H9 (cell line): ENCODE results near the gene PTPRN2. TPM values are rescaled to one million over a fixed set of nuclear protein-coding genes. Genes with fewer than 3 reads are reported as not detected.

Experiments
- DNase-seq: peaks from one replicate; pipeline ENCODE4 v3.0.0-alpha.2; 2017
- H2AFZ ChIP-seq: one replicate; pipeline ENCODE4 v1.6.1; 2013; ENCODE audit warnings: mild to moderate bottlenecking, low read length, control low read depth, moderate library complexity
- H2AK5ac ChIP-seq: 2 replicates; pipeline ENCODE4 v1.6.1; 2013; ENCODE audit warnings: low read length, control low read depth, mixed read lengths; ENCODE audit not compliant: insufficient read length
- H2BK120ac ChIP-seq: one replicate; pipeline ENCODE4 v1.6.1; 2013; ENCODE audit warnings: low read depth, mild to moderate bottlenecking, low read length, control low read depth, inconsistent platforms; ENCODE audit not compliant: poor library complexity, severe bottlenecking
- H2BK12ac ChIP-seq: 2 replicates; pipeline ENCODE4 v1.6.1; 2013; ENCODE audit warnings: low read length, control low read depth, mixed read lengths, low read depth; ENCODE audit not compliant: insufficient read length
- H2BK15ac ChIP-seq: 2 replicates; pipeline ENCODE4 v1.6.1; 2013; ENCODE audit warnings: low read depth, low read length, control low read depth
- H2BK20ac ChIP-seq: one replicate; pipeline ENCODE4 v1.6.1; 2013; ENCODE audit warnings: low read depth, mild to moderate bottlenecking, low read length, control low read depth, inconsistent platforms; ENCODE audit not compliant: poor library complexity, severe bottlenecking
- H2BK5ac ChIP-seq: 2 replicates; pipeline ENCODE4 v1.6.1; 2013; ENCODE audit warnings: low read length, control low read depth, mixed read lengths; ENCODE audit not compliant: insufficient read length
- H3K14ac ChIP-seq: 2 replicates; pipeline ENCODE4 v1.6.1; 2013; ENCODE audit warnings: low read length, control low read depth; ENCODE audit not compliant: insufficient read depth
- H3K18ac ChIP-seq: 2 replicates; pipeline ENCODE4 v1.6.1; 2013; ENCODE audit warnings: low read depth, mild to moderate bottlenecking, mixed read lengths, low read length, control low read depth; ENCODE audit not compliant: insufficient read length
- H3K23ac ChIP-seq: 2 replicates; pipeline ENCODE4 v1.6.1; 2013; ENCODE audit warnings: low read length, control low read depth, mixed read lengths, low read depth; ENCODE audit not compliant: insufficient read length
- H3K23me2 ChIP-seq: 2 replicates; pipeline ENCODE4 v1.6.1; 2013; ENCODE audit warnings: low read depth, mild to moderate bottlenecking, mixed read lengths, low read length, control low read depth; ENCODE audit not compliant: insufficient read length, poor library complexity, severe bottlenecking
- H3K27ac ChIP-seq: 2 replicates; pipeline ENCODE4 v1.5.1; 2013; ENCODE audit warnings: low read length, control low read depth, mixed read lengths, low read depth; ENCODE audit not compliant: insufficient read length
- H3K27me3 ChIP-seq: 2 replicates; pipeline ENCODE4 v1.6.1; 2013; ENCODE audit warnings: low read length, control low read depth, inconsistent platforms; ENCODE audit not compliant: insufficient read depth
- H3K4ac ChIP-seq: 2 replicates; pipeline ENCODE4 v1.6.1; 2013; ENCODE audit warnings: low read depth, mild to moderate bottlenecking, control low read depth, inconsistent platforms, low read length, moderate library complexity
- H3K4me1 ChIP-seq: 2 replicates; pipeline ENCODE4 v1.6.1; 2013; ENCODE audit warnings: low read length, control low read depth, inconsistent platforms; ENCODE audit not compliant: insufficient read depth
- H3K4me2 ChIP-seq: 2 replicates; pipeline ENCODE4 v1.6.1; 2013; ENCODE audit warnings: low read length, control low read depth, mixed read lengths; ENCODE audit not compliant: insufficient read length, insufficient read depth
- H3K56ac ChIP-seq: 2 replicates; pipeline ENCODE4 v1.6.1; 2013; ENCODE audit warnings: low read depth, mild to moderate bottlenecking, mixed read lengths, low read length, control low read depth; ENCODE audit not compliant: insufficient read length
- H3K79me1 ChIP-seq: 2 replicates; pipeline ENCODE4 v1.6.1; 2013; ENCODE audit warnings: low read depth, mild to moderate bottlenecking, moderate library complexity, low read length, control low read depth, inconsistent platforms; ENCODE audit not compliant: insufficient read depth, poor library complexity, severe bottlenecking
- H3K79me2 ChIP-seq: 2 replicates; pipeline ENCODE4 v1.6.1; 2013; ENCODE audit warnings: low read length, control low read depth, inconsistent platforms; ENCODE audit not compliant: insufficient read depth
- H3K9ac ChIP-seq: 2 replicates; pipeline ENCODE4 v1.6.1; 2013; ENCODE audit warnings: low read length, control low read depth, mixed read lengths; ENCODE audit not compliant: insufficient read length; ENCODE audit errors: extremely low read depth
- H3K9me3 ChIP-seq: one replicate; pipeline ENCODE4 v1.6.1; 2013; ENCODE audit warnings: low read depth, low read length, inconsistent platforms; ENCODE audit not compliant: control insufficient read depth
- H3T11ph ChIP-seq: one replicate; pipeline ENCODE4 v1.6.1; 2013; ENCODE audit warnings: mild to moderate bottlenecking, low read length, control low read depth, inconsistent platforms
- H4K20me1 ChIP-seq: one replicate; pipeline ENCODE4 v1.6.1; 2013; ENCODE audit not compliant: control insufficient read depth, insufficient read length, insufficient read depth
- H4K5ac ChIP-seq: 2 replicates; pipeline ENCODE4 v1.6.1; 2013; ENCODE audit warnings: low read depth, mild to moderate bottlenecking, mixed read lengths, low read length, control low read depth; ENCODE audit not compliant: insufficient read length
- H4K8ac ChIP-seq: replicated peaks from 2 replicates; pipeline ENCODE4 v1.6.1; 2013; ENCODE audit warnings: low read length, control low read depth, mixed read lengths, low read depth; ENCODE audit not compliant: insufficient read length
- H4K91ac ChIP-seq: 2 replicates; pipeline ENCODE4 v1.6.1; 2013; ENCODE audit warnings: low read depth, mild to moderate bottlenecking, moderate library complexity, mixed read lengths, low read length, control low read depth; ENCODE audit not compliant: insufficient read length
- H3K27ac Mint-ChIP-seq, 3 experiments: 2 replicates in 2 of 3; 3 replicates in 1 of 3; pipeline ENCODE4 v1.8.0; 2020 to 2021; ENCODE audit warnings: mixed read lengths in 3 of 3, mild to moderate bottlenecking in 1 of 3, moderate library complexity in 1 of 3
- H3K27me3 Mint-ChIP-seq: 2 replicates; pipeline ENCODE4 v1.8.0; 2021; ENCODE audit warnings: low read depth, mild to moderate bottlenecking, moderate library complexity, mixed read lengths
- H3K36me3 Mint-ChIP-seq, 3 experiments: 2 replicates in 2 of 3; 3 replicates in 1 of 3; pipeline ENCODE4 v1.8.0; 2020 to 2021; ENCODE audit warnings: low read depth in 3 of 3, mixed read lengths in 3 of 3; ENCODE audit not compliant: insufficient read depth in 1 of 3
- H3K4me1 Mint-ChIP-seq, 2 experiments: 2 replicates each; pipeline ENCODE4 v1.8.0; 2020; ENCODE audit warnings: mixed read lengths in 2 of 2
- H3K4me3 Mint-ChIP-seq, 2 experiments: 2 replicates in 1 of 2; 3 replicates in 1 of 2; pipeline ENCODE4 v1.8.0; 2020 to 2021; ENCODE audit warnings: mild to moderate bottlenecking in 2 of 2, mixed read lengths in 2 of 2, moderate library complexity in 1 of 2
- H3K9me3 Mint-ChIP-seq, 2 experiments: 2 replicates in 1 of 2; 3 replicates in 1 of 2; pipeline ENCODE4 v1.8.0; 2020; ENCODE audit warnings: mild to moderate bottlenecking in 2 of 2, mixed read lengths in 2 of 2, moderate library complexity in 1 of 2
- WGBS: extraction: QIAGEN DNeasy Blood & Tissue Kit; methylation state at CpG from one replicate; pipeline ENCODE4 v1.1.7; 2013; ENCODE audit warnings: missing lambda C conversion rate, low lambda C conversion rate, mixed read lengths; ENCODE audit not compliant: insufficient read length; ENCODE audit errors: extremely low coverage; 5-methylcytosine and 5-hydroxymethylcytosine counted together
- total RNA-seq: library from RNA; stranded (reverse); gene quantifications from 2 replicates; pipeline ENCODE4 v1.2.1, GENCODE V29; 2021
- TF ChIP-seq, protein P1 (sequence below): fragments of 200-600 bp; sonication (generic); conservative IDR thresholded peaks from 3 replicates; pipeline ENCODE4 v1.8.0; 2021; ENCODE audit warnings: antibody characterized with exemption, mild to moderate bottlenecking

The PTPRN2 gene
- total RNA-seq, 1 experiment from 2014 or later = 5.2 TPM

DNA sequence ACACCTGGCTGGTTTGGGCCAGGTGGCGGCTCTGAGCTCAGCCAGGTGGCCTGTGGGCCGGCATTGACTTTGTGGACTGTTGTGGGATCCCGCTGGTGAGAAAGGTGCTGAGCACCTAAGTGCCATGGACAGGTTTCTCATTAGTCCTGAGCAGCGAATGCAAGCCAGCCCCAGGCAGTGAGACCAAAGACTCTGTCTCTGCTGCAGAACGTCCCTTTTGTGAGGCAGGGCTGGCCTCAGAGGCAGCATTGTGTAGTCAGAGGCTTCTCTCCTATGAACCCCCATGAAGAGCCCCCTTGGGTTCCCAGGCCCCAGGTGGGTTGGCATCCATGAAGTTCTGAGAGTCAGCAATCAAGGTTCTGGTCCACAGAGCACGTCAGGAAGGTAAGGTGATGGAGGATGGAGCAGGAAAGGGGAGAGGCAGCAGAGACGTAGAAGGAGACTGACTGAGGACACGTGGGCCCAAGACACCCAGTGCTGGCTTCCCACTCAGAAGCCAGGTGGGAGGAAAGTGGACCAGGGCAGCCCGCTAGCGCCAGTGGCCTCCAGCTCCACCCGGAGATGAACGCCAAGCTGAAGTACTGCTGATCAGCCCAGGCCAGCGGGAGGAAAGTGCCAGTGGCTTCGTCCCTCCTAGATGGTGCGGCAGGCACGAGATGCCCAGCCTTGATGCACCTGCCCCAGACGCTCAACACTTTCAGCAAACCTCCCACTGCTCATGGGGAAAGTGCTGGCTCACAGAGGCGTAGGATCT lies 19.2 kb upstream of the PTPRN2 start:
- no peak overlapping the region for H3K4ac ChIP-seq
- H3K27me3 Mint-ChIP-seq = no peaks in the 10 kb centered on the region
- H4K5ac ChIP-seq = no peak overlapping the region
- H3K9me3 Mint-ChIP-seq = no peaks in the 10 kb centered on the region
- no peaks in the 10 kb centered on the region for H3K4me1 Mint-ChIP-seq
- no peak overlapping the region for H2BK120ac ChIP-seq
- peak overlapping the region in 2 of 3 experiments; percentile 79 to 92; a peak in 4 of 7 replicates for H3K27ac Mint-ChIP-seq
- peaks cover 17 to 47% (median 31%) of the 10 kb centered on the region in 3 experiments for H3K36me3 Mint-ChIP-seq
- no peak overlapping the region for H2BK5ac ChIP-seq
- H2AFZ ChIP-seq = no peak overlapping the region
- WGBS = no CpG with 5 or more reads among the region's 18 CpGs
- TF ChIP-seq, protein P1, sequence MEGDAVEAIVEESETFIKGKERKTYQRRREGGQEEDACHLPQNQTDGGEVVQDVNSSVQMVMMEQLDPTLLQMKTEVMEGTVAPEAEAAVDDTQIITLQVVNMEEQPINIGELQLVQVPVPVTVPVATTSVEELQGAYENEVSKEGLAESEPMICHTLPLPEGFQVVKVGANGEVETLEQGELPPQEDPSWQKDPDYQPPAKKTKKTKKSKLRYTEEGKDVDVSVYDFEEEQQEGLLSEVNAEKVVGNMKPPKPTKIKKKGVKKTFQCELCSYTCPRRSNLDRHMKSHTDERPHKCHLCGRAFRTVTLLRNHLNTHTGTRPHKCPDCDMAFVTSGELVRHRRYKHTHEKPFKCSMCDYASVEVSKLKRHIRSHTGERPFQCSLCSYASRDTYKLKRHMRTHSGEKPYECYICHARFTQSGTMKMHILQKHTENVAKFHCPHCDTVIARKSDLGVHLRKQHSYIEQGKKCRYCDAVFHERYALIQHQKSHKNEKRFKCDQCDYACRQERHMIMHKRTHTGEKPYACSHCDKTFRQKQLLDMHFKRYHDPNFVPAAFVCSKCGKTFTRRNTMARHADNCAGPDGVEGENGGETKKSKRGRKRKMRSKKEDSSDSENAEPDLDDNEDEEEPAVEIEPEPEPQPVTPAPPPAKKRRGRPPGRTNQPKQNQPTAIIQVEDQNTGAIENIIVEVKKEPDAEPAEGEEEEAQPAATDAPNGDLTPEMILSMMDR = no peak
- no peak overlapping the region for H4K8ac ChIP-seq
- H2BK12ac ChIP-seq = no peak overlapping the region
- no peaks in the 10 kb centered on the region for H4K20me1 ChIP-seq
- H3K4me2 ChIP-seq = no peak overlapping the region
- H3K27me3 ChIP-seq = no peaks in the 10 kb centered on the region
- no peaks in the 10 kb centered on the region for H3K9me3 ChIP-seq
- no peak overlapping the region for H3K23ac ChIP-seq
- H3T11ph ChIP-seq = no peak overlapping the region
- H4K91ac ChIP-seq = no peak overlapping the region
- no peaks in the 10 kb centered on the region for H3K79me2 ChIP-seq
- H3K79me1 ChIP-seq = no peaks in the 10 kb centered on the region
- H3K18ac ChIP-seq = no peak overlapping the region
- no peak overlapping the region for H2BK15ac ChIP-seq
- no peak overlapping the region for H2AK5ac ChIP-seq
- DNase-seq = no peak
- H3K14ac ChIP-seq = no peak overlapping the region
- no peak overlapping the region for H3K27ac ChIP-seq
- no peak overlapping the region for H3K9ac ChIP-seq
- H3K23me2 ChIP-seq = no peaks in the 10 kb centered on the region
- H3K4me1 ChIP-seq = no peaks in the 10 kb centered on the region
- no peak overlapping the region for H3K4me3 Mint-ChIP-seq
- H3K56ac ChIP-seq = no peak overlapping the region
- no peak overlapping the region for H2BK20ac ChIP-seq
